ENCODE measurements around the gene LEF1. TPM values are rescaled to one million over a fixed set of nuclear protein-coding genes. Genes with fewer than 3 reads are reported as not detected.
A peak's percentile ranks its signal among the peaks of the same experiment; 100 is the strongest.

Gene LEF1
- total and polyA plus RNA-seq, 2 experiments from 2014 or later = 0.50 to 0.73 TPM

DNA sequence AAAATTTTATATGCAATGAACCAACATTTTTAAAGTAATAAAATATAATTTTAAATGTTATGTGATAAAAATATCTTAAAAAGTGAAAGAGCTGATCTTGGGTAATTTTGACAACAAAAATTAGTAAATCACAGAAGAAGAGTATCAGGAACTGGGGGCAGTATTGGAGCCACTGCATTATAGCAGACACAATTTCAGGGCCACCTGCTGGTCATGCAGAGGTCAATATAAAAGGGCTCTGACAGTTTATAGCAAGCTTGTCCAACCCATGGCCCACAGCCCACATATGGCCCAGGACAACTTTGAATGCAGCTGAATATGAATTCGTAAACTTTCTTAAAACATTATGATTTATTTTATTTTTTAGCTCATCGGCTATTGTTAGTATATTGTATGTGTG is 13.0 kb upstream of the LEF1 start (continued):
- TF ChIP-seq, protein P1, sequence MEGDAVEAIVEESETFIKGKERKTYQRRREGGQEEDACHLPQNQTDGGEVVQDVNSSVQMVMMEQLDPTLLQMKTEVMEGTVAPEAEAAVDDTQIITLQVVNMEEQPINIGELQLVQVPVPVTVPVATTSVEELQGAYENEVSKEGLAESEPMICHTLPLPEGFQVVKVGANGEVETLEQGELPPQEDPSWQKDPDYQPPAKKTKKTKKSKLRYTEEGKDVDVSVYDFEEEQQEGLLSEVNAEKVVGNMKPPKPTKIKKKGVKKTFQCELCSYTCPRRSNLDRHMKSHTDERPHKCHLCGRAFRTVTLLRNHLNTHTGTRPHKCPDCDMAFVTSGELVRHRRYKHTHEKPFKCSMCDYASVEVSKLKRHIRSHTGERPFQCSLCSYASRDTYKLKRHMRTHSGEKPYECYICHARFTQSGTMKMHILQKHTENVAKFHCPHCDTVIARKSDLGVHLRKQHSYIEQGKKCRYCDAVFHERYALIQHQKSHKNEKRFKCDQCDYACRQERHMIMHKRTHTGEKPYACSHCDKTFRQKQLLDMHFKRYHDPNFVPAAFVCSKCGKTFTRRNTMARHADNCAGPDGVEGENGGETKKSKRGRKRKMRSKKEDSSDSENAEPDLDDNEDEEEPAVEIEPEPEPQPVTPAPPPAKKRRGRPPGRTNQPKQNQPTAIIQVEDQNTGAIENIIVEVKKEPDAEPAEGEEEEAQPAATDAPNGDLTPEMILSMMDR (conservative IDR thresholded peaks at IDR 0.05; ENCODE audit: low read depth in 2 of 2) = peak; percentile 17 to 44; a peak in 2 of 4 replicates

DNA sequence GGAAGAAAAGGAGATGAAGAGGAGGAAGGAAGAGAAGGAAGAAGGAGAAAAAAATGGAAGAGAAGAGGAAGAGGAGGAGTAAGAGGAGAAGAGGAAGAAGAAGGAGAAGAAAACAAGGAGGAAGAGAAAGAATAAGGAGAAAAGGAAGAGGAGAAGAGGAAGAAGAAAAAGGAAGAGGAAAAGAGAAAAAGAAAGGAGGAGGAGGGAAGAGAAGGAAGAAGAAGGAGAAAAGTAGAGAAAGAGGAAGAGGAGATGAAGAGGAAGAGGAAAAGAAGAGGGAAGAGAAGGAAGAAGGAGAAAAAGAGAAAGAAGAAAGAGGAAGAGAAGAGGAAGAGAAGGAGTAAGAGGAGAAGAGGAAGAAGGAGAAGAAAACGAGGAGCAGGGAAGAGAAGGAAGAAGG is 11.8 kb upstream of the LEF1 start:
- no peaks in the 10 kb centered on the region for H3K9me3 Mint-ChIP-seq

DNA sequence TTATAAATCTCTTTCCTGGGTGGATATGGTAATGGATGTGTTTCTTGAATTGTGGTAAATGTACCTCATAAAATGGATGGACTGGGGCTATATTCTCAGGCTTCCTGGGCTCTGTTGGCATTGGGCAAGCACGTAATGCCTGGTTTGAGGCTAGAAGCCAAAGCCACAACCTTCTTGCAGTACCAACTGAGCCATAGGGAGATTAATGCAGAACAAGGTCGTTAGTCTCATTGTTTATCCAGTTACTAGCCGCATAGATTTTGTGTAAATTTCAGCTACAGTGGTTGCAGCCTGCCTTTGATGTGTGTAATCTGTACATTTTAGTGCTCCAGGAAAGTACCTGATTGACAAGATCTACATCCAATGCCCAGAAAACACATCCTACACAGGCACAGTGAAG is 7.2 kb upstream of the LEF1 start:
- H3K27me3 ChIP-seq (ENCODE audit: insufficient read depth) = peaks cover 79% of the 10 kb centered on the region
- no peak overlapping the region for H3K27ac Mint-ChIP-seq
- H3K9me3 Mint-ChIP-seq = peaks cover 3% of the 10 kb centered on the region; the same call in 1 of the 3 replicates
- TF ChIP-seq POLR2AphosphoS5 (IDR thresholded peaks at IDR 0.05; ENCODE audit: low read depth) (no peak), JUNB (IDR thresholded peaks at IDR 0.05; ENCODE audit: unreplicated experiment) (no peak), NANOG (IDR thresholded peaks at IDR 0.05; ENCODE audit: borderline replicate concordance) (no peak)
- TF ChIP-seq, protein P2, sequence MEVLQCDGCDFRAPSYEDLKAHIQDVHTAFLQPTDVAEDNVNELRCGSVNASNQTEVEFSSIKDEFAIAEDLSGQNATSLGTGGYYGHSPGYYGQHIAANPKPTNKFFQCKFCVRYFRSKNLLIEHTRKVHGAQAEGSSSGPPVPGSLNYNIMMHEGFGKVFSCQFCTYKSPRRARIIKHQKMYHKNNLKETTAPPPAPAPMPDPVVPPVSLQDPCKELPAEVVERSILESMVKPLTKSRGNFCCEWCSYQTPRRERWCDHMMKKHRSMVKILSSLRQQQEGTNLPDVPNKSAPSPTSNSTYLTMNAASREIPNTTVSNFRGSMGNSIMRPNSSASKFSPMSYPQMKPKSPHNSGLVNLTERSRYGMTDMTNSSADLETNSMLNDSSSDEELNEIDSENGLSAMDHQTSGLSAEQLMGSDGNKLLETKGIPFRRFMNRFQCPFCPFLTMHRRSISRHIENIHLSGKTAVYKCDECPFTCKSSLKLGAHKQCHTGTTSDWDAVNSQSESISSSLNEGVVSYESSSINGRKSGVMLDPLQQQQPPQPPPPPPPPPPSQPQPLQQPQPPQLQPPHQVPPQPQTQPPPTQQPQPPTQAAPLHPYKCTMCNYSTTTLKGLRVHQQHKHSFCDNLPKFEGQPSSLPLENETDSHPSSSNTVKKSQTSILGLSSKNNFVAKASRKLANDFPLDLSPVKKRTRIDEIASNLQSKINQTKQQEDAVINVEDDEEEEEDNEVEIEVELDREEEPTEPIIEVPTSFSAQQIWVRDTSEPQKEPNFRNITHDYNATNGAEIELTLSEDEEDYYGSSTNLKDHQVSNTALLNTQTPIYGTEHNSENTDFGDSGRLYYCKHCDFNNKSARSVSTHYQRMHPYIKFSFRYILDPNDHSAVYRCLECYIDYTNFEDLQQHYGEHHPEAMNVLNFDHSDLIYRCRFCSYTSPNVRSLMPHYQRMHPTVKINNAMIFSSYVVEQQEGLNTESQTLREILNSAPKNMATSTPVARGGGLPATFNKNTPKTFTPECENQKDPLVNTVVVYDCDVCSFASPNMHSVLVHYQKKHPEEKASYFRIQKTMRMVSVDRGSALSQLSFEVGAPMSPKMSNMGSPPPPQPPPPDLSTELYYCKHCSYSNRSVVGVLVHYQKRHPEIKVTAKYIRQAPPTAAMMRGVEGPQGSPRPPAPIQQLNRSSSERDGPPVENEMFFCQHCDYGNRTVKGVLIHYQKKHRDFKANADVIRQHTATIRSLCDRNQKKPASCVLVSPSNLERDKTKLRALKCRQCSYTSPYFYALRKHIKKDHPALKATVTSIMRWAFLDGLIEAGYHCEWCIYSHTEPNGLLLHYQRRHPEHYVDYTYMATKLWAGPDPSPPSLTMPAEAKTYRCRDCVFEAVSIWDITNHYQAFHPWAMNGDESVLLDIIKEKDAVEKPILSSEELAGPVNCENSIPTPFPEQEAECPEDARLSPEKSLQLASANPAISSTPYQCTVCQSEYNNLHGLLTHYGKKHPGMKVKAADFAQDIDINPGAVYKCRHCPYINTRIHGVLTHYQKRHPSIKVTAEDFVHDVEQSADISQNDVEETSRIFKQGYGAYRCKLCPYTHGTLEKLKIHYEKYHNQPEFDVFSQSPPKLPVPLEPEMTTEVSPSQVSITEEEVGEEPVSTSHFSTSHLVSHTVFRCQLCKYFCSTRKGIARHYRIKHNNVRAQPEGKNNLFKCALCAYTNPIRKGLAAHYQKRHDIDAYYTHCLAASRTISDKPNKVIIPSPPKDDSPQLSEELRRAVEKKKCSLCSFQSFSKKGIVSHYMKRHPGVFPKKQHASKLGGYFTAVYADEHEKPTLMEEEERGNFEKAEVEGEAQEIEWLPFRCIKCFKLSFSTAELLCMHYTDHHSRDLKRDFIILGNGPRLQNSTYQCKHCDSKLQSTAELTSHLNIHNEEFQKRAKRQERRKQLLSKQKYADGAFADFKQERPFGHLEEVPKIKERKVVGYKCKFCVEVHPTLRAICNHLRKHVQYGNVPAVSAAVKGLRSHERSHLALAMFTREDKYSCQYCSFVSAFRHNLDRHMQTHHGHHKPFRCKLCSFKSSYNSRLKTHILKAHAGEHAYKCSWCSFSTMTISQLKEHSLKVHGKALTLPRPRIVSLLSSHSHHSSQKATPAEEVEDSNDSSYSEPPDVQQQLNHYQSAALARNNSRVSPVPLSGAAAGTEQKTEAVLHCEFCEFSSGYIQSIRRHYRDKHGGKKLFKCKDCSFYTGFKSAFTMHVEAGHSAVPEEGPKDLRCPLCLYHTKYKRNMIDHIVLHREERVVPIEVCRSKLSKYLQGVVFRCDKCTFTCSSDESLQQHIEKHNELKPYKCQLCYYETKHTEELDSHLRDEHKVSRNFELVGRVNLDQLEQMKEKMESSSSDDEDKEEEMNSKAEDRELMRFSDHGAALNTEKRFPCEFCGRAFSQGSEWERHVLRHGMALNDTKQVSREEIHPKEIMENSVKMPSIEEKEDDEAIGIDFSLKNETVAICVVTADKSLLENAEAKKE (CRISPR knock-in tag; IDR thresholded peaks at IDR 0.05) = no peak

More for the DNA sequence above, 11.8 kb upstream of the LEF1 start:
- TF ChIP-seq, protein P1 (conservative IDR thresholded peaks at IDR 0.05; ENCODE audit: low read depth in 2 of 2) = no peak
- Histone ChIP-seq H2AFZ (no peak overlapping the region), H3F3A (replicated peaks; ENCODE audit: low read depth) (no peaks in the 10 kb centered on the region), H3K4me1 (ENCODE audit: insufficient read depth) (no peaks in the 10 kb centered on the region), H3K4me2 (no peak overlapping the region), H3K79me2 (replicated peaks; ENCODE audit: insufficient read depth) (no peaks in the 10 kb centered on the region), H3K27ac (ENCODE audit: low read depth) (no peak overlapping the region), H3K27me3 (ENCODE audit: insufficient read depth) (peaks cover 34% of the 10 kb centered on the region), H3K4me3 (no peak overlapping the region), H3K36me3 (ENCODE audit: insufficient read depth) (no peaks in the 10 kb centered on the region), H3K9me2 (ENCODE audit: insufficient read depth) (no peaks in the 10 kb centered on the region), H4K20me1 (replicated peaks; ENCODE audit: insufficient read depth) (0 out of 2 replicates have a peak, but pooled peaks cover 2% of the 10 kb centered on the region)
- H3K27ac Mint-ChIP-seq = no peak overlapping the region
- no peak overlapping the region for H3K4me3 Mint-ChIP-seq
- peaks cover 3% of the 10 kb centered on the region; the same call in 1 of the 3 replicates for H3K4me1 Mint-ChIP-seq
- H3K36me3 Mint-ChIP-seq (ENCODE audit: low read depth) = no peaks in the 10 kb centered on the region
- no peak for ATAC-seq
- no peak for DNase-seq (ENCODE audit: low spot score)
- peaks cover 8% of the 10 kb centered on the region for H3K27me3 Mint-ChIP-seq (ENCODE audit: insufficient read depth, low read depth, poor library complexity)

More for the DNA sequence above, 7.2 kb upstream of the LEF1 start:
- Mint-ChIP-seq H3K4me3 (no peak overlapping the region), H3K4me1 (peaks cover 12% of the 10 kb centered on the region), H3K36me3 (ENCODE audit: low read depth) (no peaks in the 10 kb centered on the region), H3K27me3 (ENCODE audit: insufficient read depth, low read depth, poor library complexity) (peaks cover 50% of the 10 kb centered on the region)
- Histone ChIP-seq H2AFZ (no peak overlapping the region), H3K79me2 (replicated peaks; ENCODE audit: insufficient read depth) (no peaks in the 10 kb centered on the region), H3K4me3 (no peak overlapping the region), H3K4me1 (ENCODE audit: insufficient read depth) (peaks cover 17% of the 10 kb centered on the region), H3F3A (replicated peaks; ENCODE audit: low read depth) (peaks cover 17% of the 10 kb centered on the region; the same call in 1 of the 2 replicates), H3K36me3 (ENCODE audit: insufficient read depth) (no peaks in the 10 kb centered on the region), H3K4me2 (no peak overlapping the region), H3K9me2 (ENCODE audit: insufficient read depth) (no peaks in the 10 kb centered on the region), H3K27ac (ENCODE audit: low read depth) (no peak overlapping the region), H4K20me1 (replicated peaks; ENCODE audit: insufficient read depth) (peaks cover 13% of the 10 kb centered on the region)
- DNase-seq (ENCODE audit: low spot score) = no peak
- no peak for ATAC-seq

Data from GM23338 (cell line).